ENCODE data around the gene DPYSL4.

DPYSL4 gene

DNA sequence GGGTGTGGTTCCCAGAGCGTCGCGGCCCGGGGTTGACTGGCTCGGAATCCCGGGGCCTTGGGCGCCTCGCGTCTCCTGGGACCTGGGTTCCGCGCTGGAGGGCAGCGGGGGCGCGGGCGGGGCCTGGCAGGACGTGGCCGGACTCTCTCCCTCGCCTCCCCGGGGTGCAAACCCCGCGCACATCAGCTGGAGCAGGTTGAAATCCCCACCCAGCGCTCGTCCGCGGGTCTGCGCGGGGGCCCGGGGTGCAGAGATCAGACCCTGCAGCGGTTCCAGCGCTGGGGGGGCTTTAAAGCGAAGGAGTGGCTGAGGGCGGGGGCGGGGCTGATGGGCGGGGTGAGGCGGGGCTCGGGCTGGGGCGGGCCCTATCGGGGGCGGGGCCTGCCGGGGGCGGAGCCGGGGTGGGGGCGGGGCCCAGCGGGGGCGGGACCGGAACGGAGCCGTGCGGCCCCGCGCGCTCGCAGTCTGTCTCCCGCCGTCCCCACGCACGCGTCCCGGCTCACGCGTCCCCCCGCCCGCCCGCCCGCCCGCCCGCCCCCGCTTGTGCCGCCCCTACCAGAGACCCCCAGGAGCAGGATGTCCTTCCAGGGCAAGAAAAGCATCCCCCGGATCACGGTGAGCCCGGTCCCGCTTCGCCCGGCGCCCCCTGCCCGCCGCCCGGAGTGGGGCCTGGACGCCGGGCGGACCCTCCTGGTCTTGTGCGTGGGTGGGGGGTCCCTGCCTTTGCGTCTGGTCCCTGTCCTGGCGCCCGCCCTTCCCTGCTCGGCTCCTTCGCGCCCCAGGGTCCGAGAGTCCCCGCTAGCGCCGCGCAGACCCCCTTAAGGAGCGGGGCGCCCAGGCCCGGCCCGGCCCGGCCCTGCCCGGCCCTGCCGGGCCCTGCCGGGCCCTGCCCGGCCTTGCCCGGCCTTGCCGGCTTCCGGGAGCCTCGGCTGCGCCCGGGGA, at the start of gene DPYSL4:
Gene DPYSL4, plus strand, starts transcription at position 461 of the 942 bp plus-strand sequence. Its CDS starts 116 bp downstream, at position 577.
- DNase-seq (ENCODE audit: low read depth, low spot score): peak; percentile 36

GRCh38 chr10:132137111-132138072, 49.4 kb upstream of the DPYSL4 start:
- no peak for DNase-seq (ENCODE audit: low read depth, low spot score)

GRCh38 chr10:132138133-132138532, 48.6 kb upstream of the DPYSL4 start:
- DNase-seq (ENCODE audit: low read depth, low spot score): no peak

- no peak for DNase-seq (ENCODE audit: low read depth, low spot score)
These were observed 48.2 kb upstream of the DPYSL4 start for GRCh38 chr10:132138596-132138995.

GRCh38 chr10:132139526-132139925, 47.2 kb upstream of the DPYSL4 start:
- DNase-seq (ENCODE audit: low read depth, low spot score): no peak

GRCh38 chr10:132140167-132140925, 46.4 kb upstream of the DPYSL4 start:
- DNase-seq (ENCODE audit: low read depth, low spot score): no peak

GRCh38 chr10:132141076-132141475, 45.7 kb upstream of the DPYSL4 start:
- DNase-seq (ENCODE audit: low read depth, low spot score): no peak

DNA sequence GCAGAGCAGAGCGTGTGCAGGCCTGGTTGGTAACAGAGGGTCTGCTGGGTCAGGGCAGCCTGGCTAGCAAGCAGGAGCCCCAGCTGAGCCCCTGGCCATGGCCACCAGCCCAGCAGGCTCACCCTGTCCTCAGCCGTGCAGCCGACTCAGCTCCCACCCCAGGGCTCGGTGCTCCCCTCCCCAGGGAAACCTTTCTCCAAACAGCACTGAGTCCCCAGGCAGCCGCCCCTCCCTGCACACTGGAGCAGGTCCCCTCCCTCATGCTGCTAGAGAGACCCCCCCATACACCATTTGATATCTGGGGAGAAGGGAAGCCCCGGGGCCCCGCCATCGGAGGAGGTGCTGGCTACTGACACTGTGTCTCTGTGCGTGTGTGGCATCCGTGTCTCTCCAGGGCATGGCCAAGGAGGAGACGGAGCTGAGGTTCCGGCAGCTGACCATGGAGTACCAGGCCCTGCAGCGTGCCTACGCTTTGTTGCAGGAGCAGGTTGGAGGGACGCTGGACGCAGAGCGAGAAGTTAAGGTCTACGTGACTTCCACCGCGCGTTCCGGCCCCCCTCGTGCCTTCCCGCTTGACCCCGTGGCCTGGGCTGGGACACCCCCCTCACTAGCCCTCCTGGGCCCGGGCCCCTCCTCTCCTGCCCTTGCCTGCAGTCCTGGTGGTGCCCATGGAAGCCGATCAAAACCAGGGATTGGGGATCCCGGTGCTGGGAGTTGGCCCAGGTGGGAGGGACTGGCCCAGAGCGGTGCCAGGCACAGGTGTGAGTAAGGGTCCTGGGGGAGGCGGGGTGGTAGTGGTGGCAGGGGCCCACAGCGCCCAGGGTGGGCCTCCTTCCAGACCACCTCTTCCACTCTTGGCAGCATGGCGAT, 45.0 kb upstream of the DPYSL4 start:
- no peak for DNase-seq (ENCODE audit: low read depth, low spot score)

DNA sequence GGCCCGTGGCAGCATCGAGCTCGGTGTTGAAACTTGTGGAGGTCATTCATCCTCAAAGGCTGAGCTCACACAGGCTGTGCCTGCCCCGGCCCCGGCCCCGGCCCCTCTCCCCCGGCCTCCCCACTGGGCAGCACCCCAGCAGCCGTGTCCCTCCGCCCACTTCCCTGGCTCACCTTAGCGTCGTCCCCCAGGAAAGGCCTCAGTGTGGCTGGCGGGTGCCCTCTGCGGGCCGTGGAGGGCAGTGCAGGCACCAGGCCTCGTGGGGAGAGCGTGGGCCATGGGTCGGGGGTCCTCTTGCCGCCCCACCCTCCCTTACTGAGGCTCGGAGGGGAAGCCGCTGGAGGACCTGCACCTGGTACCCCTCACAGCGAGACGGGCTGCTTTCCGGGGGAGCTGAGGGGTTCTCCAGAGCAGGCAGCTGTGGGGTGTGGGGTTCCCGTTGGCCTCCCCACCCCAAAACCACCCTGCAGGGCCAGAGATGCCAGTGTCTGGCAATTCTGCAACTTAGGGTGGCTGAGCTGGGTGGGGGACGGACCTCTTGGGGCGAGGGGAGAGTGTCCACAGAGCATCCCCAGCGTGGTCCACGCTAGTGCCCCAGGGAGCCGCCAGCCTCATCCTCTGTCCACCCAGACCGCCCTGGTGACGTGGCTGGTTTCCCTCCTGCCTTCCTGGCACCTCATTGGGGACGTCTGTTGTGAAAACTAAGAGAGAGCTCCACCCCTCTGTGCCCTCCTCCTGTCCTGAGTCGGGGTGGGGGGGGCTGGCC, 44.2 kb upstream of the DPYSL4 start:
- peak; percentile 40 for DNase-seq (ENCODE audit: low read depth, low spot score)

GRCh38 chr10:132143162-132143561, 43.6 kb upstream of the DPYSL4 start:
- peak; percentile 36 for DNase-seq (ENCODE audit: low read depth, low spot score)

- no peak for DNase-seq (ENCODE audit: low read depth, low spot score)
These were observed 42.7 kb upstream of the DPYSL4 start for GRCh38 chr10:132144086-132144485.

GRCh38 chr10:132145002-132145401, 41.7 kb upstream of the DPYSL4 start:
- no peak for DNase-seq (ENCODE audit: low read depth, low spot score)

- no peak for DNase-seq (ENCODE audit: low read depth, low spot score)
These were observed 41.1 kb upstream of the DPYSL4 start for GRCh38 chr10:132145521-132146185.

GRCh38 chr10:132146271-132146671, 40.5 kb upstream of the DPYSL4 start:
- no peak for DNase-seq (ENCODE audit: low read depth, low spot score)

DNA sequence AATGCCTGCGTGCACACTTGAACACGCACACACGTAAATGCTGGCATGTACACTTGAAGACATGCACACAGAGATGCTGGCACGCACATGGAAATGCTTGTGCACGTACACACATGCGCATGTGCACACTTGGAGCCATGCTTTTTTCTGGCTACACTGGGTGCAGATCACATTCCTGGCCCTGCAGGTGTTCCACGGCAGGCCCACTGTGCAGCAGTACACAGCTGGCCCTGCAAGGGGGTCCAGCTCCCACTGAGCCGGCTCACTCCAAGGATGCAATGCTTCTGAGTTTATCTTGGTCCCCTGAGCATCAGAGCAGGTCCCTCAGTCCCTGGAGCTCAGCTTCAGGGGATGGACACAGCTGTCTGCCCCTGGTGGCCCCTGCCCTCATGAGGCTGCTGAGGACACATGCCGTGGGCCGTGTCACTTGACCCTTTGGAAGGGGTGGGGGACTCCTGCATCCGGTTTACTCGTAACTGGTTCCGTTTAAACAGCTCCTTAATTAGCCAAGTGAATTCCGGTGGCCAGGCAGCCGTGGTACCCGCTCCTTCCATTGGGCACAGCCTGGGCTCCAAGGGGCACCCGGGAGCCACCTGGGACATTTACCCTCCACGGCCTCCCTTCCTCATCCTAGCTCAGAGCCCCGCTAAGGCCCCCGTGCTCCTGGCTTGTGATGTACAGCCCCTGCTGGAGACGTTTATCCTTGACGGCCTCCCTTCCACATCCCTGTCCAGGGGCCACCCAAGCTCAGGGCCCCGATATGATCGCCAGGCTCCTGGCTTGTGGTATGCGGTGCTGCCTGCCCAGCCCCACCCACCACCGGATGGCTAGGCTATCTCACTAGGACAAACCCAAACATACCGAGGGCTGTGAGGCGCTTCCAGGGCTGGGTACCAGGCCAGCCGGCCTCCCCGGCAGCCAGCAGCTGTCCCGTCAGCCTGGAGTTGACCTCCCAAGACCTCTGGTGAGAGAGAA, 39.5 kb upstream of the DPYSL4 start:
- DNase-seq (ENCODE audit: low read depth, low spot score): no peak

DNA sequence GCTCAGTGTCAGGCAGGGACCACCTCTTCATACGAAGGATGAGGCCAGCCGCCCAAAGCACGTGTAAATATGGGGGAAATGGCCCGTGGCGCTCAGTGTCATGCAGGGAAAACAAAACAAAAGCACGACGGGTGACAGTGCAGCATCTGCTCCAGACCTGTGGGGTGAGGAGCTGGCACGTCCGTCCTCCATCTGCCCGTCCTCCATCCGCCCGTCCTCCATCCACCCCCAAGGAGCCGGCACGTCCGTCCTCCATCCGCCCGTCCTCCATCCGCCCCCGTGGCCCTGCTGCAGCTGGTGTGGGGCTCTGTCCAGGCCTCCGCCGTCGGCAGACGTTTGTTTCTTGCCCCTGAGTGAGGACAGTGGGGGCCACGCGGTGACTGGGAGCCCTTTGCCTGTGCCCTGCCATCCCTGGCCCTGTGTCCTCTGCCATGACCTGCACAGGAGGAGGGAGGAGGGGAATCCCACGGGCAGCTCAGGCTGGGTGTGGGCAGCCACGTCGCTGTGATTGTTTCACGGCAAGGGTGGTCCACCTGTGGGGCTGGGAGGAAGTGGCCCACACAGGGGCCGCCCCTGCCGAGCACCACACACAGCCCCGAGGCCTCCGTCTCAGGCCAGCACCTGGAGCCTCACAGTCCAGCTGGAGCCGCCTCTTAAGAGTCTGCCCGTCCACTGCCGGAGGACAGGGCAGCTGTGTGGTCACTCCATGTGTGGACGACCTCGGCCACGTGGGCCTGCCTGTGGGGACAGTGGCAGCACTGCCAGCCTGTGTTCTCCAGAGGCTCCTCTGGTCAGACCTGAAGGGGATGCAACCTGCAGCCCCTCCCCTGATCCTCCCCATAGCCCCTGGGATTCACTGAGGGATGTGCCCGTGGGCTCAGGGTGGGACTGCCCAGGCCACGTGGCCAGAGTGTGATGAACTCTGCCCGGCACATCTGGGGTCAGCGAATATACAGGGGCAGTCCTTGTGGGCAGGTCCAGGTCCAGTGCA, 38.2 kb upstream of the DPYSL4 start:
- no peak for DNase-seq (ENCODE audit: low read depth, low spot score)

- DNase-seq (ENCODE audit: low read depth, low spot score): no peak
These were observed 37.5 kb upstream of the DPYSL4 start for GRCh38 chr10:132149271-132149670.

Data from ELF-1 (cell line).